ENCODE results near the gene GSN.

GSN gene

DNA sequence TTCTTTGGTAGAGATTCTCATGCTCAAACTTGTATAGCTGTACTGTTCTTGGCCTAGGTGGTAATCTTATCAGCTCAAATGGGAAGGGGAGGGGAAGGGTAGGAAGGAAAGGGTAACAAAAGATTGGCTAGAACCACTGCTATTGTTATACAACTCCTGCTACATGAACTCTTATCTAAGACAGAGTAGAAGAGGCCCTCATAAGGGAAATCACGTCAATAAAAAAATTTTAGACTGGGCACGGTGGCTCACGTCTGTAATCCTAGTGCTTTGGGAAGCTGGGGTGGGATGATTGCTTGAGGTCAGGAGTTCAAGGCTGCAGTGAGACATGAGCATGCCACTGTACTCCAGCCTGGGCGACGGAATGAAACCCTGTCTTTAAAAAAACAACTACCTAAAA lies 86.2 kb downstream of the GSN start:
- no peak overlapping the region for H3K4me3 ChIP-seq (replicated peaks; ENCODE audit: low read depth, low read length)
- TF ChIP-seq, protein P1, sequence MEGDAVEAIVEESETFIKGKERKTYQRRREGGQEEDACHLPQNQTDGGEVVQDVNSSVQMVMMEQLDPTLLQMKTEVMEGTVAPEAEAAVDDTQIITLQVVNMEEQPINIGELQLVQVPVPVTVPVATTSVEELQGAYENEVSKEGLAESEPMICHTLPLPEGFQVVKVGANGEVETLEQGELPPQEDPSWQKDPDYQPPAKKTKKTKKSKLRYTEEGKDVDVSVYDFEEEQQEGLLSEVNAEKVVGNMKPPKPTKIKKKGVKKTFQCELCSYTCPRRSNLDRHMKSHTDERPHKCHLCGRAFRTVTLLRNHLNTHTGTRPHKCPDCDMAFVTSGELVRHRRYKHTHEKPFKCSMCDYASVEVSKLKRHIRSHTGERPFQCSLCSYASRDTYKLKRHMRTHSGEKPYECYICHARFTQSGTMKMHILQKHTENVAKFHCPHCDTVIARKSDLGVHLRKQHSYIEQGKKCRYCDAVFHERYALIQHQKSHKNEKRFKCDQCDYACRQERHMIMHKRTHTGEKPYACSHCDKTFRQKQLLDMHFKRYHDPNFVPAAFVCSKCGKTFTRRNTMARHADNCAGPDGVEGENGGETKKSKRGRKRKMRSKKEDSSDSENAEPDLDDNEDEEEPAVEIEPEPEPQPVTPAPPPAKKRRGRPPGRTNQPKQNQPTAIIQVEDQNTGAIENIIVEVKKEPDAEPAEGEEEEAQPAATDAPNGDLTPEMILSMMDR (IDR thresholded peaks at IDR 0.05; ENCODE audit: low read length, missing control alignments) = no peak
- peak; percentile 93 for DNase-seq (ENCODE audit: low read depth)

DNA sequence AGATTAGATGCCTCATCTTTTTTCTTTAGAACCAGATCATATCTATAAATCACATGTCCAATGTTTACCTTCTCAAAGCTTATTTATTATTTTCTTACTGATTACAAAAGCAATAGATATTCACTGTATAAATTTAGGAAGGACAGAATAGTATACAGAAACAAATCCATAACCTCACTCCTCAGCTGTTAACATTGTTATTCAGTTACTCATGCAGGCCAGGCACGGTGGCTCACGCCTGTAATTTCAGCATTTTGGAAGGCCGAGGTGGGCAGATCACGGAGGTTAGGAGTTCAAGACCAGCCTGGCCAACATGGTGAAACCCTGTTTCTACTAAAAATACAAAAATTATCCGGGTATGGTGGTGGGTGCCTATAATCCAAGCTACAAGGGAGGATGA lies 86.8 kb downstream of the GSN start:
- TF ChIP-seq, protein P1 (IDR thresholded peaks at IDR 0.05; ENCODE audit: low read length, missing control alignments) = no peak
- H3K4me3 ChIP-seq (replicated peaks; ENCODE audit: low read depth, low read length) = no peak overlapping the region
- DNase-seq (ENCODE audit: low read depth) = no peak

DNA sequence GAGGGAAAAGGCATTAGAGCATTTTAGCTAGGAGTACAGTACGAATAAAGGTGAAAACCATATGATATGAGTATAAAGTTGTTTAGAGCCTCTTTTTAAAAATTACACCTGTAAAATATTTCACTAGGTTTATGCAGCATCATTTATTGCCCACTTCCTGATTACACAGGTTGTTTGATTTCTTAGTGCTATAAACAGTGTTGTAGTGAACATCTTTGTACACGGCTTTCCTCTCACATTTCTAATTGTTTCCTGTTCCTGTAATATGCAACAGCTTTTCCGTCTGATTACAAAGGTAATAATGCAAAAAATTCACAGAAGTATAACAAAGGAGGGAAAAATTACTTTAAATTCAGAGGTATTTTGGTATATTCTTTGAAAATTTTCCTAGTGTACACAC lies 89.0 kb downstream of the GSN start:
- no peak for DNase-seq (ENCODE audit: low read depth)

DNA sequence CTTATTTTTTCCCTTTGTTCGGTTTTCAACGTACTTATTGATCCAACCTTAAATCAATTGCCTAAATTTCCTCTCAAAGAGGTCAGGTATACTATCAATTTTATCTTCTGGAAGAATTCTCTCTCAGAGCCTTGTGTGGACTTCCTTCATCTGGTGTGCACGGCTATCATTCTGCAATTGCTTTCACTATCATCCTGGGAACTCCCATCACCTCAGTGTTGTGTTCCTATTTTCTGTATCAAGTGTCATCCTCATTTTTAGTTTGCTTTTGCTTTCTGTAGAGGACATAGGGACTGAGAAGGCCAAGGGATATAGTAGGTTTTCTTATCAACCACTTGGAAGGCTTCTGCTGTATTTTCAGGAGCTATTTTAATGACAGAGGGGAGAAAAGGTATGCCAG lies 90.8 kb downstream of the GSN start:
- TF ChIP-seq, protein P1 (IDR thresholded peaks at IDR 0.05; ENCODE audit: low read length, missing control alignments) = no peak
- no peak for DNase-seq (ENCODE audit: low read depth)
- no peak overlapping the region for H3K4me3 ChIP-seq (replicated peaks; ENCODE audit: low read depth, low read length)

More for the DNA sequence above, 89.0 kb downstream of the GSN start:
- TF ChIP-seq, protein P1 (IDR thresholded peaks at IDR 0.05; ENCODE audit: low read length, missing control alignments) = no peak
- no peak overlapping the region for H3K4me3 ChIP-seq (replicated peaks; ENCODE audit: low read depth, low read length)

DNA sequence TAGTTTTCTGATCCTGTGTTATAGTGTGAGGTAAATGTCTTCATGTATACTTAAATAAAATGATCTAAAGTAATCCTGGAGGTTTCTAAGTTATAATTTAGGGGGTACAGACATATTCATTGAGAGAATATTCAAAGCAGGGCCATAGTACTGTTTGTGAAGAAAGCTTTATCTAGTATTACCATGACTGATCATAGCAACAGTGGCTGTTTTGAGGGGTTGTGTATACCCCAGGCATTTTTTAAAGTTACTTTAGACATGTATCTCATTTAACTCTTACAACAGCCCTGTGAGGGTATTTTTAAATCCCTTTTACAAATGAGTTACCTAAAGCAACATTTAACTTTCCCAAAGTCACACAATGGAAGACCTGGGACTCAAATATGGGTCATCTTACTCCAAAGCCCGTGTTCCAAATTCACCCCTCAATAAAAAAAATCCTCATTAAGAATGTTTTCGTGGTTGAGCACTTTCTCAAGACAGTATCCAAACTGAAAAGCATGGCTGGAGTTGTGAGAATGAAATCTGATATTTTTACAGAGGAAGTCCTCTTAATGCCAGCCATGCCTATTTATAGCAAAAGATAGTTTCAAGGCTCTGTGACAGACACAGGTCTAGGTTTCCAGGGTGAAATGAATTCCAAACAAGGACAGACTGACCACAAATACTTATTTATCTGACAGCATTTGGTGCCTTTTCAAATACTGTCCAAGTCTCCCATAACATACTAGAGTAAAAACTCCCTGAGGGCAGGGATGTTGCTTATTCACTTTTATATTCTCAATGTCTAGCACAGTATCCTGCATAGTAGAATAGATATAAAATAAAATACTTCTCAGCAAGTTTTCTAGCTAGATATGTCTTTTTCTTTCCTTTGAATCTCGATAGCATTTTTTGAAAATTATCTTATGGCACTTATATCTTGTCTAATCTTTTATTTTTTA lies 91.7 kb downstream of the GSN start:
- DNase-seq (ENCODE audit: low read depth) = peak; percentile 52
- TF ChIP-seq, protein P1 (IDR thresholded peaks at IDR 0.05; ENCODE audit: low read length, missing control alignments) = no peak
- no peak overlapping the region for H3K4me3 ChIP-seq (replicated peaks; ENCODE audit: low read depth, low read length)

DNA sequence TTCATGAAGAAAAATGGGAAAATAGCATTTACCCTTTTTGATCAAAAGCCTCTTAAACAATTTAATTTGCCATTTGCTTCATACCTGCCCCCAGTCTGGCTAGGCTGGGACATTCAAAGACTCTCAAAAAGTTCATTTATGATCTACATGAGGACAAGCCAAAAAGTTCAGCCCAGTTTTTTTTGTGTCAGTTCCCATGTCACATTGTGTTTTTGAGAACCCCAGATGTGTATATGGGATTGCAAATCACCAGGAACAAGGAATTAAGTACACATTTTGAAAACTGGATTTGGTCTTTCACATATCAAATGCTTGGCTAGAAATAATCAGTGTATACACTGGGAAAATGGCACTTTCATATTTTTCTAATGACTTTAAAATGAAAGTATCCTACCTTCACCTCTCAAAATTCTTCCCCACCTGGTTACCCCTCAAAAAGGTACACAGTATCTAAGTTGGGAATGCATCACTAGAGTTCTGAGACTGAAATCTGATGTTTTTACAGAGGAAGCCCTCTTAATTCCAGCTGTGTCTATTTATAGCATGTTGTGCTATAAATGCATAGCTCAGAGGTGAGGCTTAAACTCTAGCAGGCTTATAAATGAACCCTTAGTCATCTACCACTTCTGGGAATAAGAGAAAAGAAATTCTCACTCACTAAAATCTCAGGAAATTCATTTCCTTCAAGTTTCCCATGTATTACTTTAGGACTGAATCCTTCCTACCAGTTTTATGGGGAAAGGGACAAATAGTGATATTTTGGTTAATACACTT lies 92.8 kb downstream of the GSN start:
- no peak overlapping the region for H3K4me3 ChIP-seq (replicated peaks; ENCODE audit: low read depth, low read length)
- DNase-seq (ENCODE audit: low read depth) = peak; percentile 82
- TF ChIP-seq, protein P1 (IDR thresholded peaks at IDR 0.05; ENCODE audit: low read length, missing control alignments) = no peak

All from fibroblast of pulmonary artery (primary cell).